Measurements from ENCODE around the gene OR4E1.
"Not testable (repeated sequence)": the region's sequence is repeated elsewhere in the genome, so short reads cannot be mapped to it uniquely, and the experiment has no call there.

The OR4E1 gene, protein sequence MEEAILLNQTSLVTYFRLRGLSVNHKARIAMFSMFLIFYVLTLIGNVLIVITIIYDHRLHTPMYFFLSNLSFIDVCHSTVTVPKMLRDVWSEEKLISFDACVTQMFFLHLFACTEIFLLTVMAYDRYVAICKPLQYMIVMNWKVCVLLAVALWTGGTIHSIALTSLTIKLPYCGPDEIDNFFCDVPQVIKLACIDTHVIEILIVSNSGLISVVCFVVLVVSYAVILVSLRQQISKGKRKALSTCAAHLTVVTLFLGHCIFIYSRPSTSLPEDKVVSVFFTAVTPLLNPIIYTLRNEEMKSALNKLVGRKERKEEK

DNA sequence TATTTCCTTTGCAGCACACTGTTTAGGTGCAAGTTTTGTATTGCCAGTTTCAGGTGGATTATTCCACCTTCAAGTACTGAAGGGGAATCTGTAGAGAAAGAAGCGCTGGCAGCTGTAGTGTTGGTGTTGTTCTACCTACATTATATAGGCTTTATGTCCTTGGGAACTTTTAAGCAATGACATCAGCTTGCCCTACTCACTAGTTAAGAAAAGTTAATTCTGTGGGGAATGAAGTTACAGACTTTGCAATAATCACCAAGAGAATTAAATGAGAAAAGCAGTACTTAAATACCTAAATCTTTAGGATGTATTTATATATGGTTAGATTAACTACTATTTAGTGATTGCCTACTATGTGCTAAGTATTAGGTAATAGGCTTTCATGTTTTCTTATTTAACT is at the start of gene OR4E1:
Gene OR4E1, minus strand, starts transcription at position 101 of the 400 bp plus-strand sequence. CDS start 2,883 bp downstream, outside the sequence.
- DNase-seq (ENCODE audit: low read depth in 2 of 2) = no peak

DNA sequence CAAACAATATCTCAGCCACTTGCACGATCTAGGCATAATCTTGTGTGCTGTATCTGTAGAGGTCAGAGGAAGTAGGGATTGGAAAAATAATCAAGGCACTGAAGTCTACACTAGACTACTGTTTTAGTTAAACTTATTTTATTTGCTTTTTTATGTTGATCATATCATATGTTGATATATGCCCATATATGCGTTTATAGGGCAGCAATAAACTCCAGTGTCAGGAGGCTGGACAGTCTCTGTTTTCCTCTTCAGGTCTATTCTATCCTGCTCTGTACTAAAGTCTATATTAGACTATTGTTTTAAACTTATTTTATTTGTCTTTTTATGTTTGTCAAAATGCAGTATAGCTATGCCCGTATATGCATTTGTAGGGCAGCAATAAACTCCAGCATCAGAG is 47.9 kb upstream of the OR4E1 start:
- no peak for DNase-seq (ENCODE audit: low read depth in 2 of 2)

DNA sequence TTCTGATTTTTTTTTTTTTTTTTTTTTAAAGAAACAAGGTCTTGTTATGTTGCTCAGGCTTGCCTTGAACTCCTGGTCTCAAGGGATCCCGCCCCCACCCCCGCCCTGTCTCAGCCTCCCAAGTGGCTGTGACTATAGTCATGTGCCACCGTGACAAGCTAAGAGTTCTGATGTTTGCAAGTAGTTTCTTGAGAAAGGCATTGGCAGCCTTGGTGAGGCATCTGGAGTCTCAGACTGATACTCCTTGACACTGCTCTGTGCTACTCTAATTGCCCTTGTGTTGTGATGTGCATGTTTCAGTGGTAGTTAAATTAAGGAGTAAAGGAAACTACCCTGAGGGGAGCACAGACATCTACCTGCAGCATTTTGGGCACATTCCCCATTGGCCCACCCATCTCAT is 46.2 kb upstream of the OR4E1 start:
- DNase-seq (ENCODE audit: low read depth in 2 of 2) = no peak

DNA sequence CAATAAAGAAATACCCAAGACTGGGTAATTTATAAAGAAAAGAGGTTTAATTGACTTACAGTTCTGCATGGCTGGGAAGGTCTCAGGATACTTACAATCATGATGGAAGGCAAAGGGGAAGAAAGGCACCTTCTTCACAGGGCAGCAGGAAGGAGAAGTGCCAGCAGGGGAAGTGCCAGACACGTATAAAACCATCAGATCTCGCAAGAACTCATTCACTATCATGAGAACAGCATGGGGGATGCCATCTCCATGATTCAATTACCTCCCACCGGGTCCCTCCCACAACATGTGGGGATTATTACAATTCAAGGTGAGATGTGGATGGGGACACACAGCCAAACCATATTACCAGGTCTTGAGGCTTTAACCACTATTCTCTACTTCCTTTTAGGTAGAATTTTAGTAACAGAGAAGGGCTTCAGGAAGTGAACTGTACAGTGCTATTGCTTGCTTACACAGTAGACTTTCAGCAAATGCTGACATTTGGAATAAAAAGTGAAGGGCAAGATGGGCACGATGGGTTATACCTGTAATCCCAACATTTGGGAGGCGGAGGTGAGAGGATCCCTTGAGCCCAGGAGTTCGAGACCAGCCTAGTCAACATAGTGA is 40.8 kb upstream of the OR4E1 start:
- DNase-seq (ENCODE audit: low read depth in 2 of 2) = no peak

DNA sequence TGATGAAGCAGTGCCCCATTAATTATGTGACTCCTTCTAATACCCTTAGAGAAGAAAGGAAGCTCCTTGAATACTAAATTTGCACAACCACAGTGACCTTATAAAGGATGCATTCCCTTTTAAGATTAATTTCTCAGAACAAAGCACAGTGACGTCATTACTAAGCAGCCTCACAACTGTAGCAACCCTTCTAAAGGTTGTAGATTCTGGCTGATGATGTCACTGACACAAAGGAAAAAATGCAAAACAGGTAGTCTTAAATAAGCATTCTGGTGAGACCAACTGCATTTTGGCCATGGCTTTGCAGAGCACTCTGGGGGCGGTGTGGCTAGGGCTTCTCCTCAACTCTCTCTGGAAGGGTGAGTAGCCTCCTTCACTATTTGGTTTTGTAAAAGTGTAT is 38.4 kb upstream of the OR4E1 start:
- DNase-seq (ENCODE audit: low read depth in 2 of 2) = no peak

DNA sequence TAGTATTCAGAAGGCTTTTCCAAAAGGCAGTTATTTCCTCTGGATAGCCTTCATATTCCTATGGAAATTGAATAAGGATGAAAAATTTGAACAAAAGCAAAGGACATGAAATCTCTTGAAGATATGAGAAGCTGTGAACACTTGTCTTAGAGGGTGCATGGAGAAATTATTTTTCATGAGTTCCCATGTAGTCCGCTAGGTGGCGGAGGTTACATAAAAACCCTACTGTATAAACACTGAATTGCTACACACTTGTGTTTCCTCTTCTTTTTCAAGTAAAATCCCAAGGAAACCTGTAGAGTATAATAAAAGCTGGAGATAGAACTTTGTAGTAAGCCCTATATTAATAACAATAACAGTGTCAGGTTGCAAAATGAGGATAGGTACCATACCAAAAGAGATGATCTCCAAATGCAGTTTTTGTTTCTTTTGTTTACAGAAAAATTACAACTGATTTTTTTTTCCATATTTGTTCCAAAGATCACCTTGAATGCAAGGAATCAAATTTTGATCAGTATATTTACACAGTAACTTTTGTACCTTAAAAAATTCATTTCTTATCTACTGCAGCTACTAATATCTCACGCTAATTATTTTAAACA is 37.8 kb upstream of the OR4E1 start:
- no peak for DNase-seq (ENCODE audit: low read depth in 2 of 2)

DNA sequence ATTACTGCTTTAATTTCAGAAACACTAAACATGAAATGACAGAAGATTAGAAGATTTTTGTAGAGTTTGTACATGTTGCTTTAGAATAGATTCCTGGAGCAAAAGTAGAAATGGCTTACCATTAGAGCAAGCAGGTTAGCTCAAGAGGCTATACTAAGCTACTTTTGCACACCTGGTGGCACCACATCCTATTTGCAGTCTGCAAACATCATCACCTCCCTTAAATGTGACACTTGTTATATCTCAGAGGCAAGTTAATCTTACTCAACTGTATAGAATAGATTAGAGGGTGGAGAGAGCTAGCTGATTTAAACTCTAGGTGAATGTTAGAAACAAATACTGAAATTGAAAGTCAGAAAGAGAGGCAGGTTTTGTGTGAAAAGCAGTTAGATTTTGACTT is 30.7 kb upstream of the OR4E1 start:
- no peak for DNase-seq (ENCODE audit: low read depth in 2 of 2)

DNA sequence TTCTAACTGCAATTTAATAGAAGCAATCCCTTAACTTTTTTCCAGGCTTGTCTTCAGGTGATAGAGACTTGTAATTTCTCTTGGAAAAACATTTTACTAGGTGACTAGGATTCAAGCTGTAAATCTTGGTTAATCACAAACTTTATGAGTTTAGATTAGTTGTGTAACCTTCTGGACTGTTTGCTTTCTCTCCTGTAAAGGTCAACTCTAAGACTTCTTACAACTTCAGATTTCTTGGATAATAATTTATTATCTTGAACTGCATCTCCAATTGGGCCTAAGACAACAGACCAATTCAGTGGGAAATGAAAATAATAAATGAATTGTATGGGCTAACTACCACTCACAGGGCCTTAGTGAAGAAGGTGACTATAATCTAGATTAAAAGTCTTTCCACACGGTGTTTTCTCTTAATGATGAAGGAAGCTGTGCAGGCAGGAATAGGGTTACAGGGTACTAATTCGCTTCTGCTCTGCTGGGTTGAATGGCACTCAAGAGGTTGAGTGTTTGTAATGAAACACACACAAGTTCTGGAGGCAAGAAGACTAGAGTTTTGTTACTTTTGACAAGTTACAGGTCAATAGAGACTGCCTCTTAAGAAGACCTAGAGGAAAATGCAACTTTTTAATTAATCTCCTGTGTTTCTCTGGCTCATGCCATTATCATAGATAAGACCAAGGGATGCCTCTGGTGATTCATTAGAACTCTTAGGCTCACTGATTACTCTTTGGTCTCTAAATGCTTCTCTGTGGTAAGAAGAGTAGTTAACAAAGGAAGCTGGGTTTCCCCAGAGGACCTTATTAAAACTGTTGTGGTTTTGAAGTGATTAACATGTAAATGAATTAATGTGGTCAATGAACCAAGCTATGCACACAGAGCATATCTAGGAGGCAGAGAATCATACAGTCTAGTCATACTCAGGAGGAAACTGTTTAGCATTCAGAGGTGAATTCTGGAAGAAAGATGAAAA is 30.0 kb upstream of the OR4E1 start:
- DNase-seq (ENCODE audit: low read depth in 2 of 2) = no peak

DNA sequence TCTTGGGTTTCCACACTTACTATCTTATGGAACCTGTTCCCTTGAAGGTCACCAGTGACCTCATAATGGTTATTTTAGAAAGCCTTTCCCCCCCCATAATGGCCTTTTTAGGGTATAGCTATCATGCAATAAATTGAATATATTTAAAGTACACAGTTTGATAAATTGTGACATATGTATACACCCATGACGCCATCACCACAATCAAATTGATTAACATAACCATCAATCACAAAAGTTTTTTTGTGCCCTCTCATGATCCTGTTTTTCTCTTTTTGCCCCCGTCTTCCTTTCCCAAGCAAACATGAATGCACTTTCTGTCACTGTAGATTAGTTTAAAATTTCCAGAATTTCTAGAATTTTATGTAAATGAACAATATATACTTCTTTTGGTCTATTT is 28.7 kb upstream of the OR4E1 start:
- DNase-seq (ENCODE audit: low read depth in 2 of 2) = no peak

DNA sequence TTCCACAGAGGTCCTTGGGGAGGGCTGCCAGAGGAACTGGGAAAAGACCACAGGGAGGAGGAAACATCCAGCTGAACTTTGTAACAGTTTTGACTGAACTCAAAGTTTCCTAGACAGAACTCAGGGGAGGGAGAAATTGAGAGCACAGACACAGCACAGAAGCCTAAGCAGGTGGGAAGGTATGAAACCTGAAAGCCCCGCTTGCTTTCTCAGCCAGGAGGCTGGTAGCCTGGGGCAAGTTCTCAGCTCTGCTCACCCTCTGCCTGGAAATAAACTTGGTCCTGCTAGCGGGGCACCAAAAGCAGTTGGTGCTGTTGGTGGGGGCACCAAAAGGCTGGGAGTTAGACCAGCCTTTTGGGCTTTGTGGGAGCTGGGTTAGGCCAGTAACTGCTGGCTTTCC is 25.9 kb upstream of the OR4E1 start:
- DNase-seq (ENCODE audit: low read depth in 2 of 2) = no peak

DNA sequence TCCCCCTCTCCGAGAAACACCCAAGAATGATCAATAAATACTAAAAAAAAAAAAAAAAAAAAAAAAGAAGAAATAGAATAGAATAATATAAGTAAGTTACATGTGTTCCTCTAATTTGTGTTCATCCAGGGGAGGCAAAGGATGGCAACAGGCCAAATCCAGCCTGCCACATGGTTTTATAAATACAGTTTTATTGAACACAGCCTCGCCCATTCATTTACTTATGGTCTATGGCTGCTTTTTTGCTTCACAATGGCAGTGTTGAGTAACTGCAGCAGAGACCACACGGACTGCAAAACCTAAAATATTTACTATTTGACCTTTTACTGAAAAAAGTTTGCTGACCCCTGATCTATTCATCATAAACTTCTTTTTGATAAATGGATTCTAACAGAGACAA is 24.9 kb upstream of the OR4E1 start:
- DNase-seq (ENCODE audit: low read depth in 2 of 2) = not testable (repeated sequence)

DNA sequence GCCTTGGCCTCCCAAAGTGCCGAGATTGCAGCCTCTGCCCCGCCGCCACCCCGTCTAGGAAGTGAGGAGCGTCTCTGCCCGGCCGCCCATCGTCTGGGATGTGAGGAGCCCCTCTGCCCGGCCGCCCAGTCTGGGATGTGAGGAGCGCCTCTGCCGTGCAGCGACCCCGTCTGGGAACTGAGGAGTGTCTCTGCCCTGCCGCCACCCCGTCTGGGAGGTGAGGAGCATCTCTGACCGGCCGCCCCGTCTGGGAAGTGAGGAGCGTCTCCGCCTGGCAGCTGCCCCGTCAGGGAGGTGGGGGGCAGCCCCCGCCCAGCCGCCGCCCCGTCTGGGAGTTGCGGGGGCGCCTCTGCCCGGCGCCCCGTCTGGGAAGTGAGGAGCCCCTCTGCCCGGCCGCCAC is 24.0 kb upstream of the OR4E1 start:
- not testable (repeated sequence) for DNase-seq (ENCODE audit: low read depth in 2 of 2)

DNA sequence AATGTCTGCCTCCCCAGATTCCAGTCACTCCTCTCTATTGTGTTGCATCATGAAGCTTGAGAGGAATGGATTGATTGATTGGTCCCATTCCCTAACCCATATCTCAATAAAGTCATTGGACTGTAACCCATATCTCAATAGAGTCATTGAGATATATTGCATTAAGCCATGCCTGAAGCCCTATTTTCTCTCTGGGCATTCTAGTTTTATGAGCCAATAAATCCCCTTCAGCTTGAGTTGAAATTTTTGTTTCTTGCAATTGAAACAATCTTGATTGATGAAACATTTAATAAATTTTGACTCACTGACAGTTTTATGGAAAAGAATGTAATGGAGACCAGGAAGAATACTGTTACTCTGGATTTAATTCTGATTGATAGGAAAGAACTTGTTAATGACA is 20.8 kb upstream of the OR4E1 start:
- no peak for DNase-seq (ENCODE audit: low read depth in 2 of 2)

DNA sequence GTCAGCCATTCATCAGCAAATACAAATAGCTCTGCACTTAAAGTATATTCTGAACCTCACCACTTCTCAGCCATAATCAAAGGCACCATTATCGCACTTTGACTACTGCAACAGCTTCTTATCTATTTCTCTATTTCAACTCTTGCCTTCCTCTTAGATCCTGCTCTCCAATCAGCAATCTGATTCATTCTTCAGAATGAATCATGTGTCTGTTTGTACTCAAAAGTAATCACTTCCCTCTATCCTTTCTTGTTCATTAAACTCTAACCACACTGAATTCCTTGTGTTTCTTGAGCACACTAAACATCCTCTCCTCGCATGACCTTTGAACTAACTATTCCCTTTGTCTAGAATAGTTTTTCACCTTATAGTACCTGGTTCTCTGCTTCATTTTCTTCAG is 12.8 kb upstream of the OR4E1 start:
- DNase-seq (ENCODE audit: low read depth in 2 of 2) = no peak

DNA sequence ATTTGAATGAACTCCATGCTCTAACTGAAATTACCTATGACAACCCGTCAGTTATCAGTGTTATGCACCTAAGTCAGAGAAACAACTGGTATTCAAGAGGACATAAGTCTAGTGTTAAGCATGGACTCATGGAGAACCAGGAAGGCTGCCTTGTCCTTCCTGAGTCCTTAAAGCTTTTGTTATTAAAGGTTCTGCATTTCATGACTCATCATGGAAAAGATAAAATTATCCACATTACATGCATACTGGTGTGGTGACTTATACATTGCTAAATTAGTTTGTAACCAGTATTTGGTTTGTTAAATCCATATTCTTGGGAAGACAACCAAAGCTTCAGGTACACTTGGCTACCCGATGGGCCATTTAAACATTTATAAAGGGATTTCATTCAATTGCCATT is 6.5 kb upstream of the OR4E1 start:
- no peak for DNase-seq (ENCODE audit: low read depth in 2 of 2)

DNA sequence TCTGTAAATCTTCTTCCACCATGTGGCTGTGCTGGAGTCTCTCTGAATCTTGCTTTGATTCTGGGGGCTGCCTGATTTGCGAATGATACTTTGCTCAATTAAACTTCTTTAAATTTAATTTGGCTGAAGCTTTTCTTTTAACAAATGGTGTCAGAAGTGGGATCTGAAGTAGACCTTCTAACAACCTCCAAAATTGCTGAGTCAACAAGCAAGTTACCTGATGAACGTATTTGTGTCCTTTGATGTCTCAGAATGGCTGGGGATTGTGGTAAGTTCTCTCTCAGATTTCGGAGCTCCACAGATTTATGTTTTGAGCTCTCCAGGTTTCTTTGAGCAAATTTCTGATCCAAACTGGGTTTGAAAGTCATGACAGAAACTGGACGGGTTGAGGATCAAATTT is 1.9 kb upstream of the OR4E1 start:
- no peak for DNase-seq (ENCODE audit: low read depth in 2 of 2)

DNA sequence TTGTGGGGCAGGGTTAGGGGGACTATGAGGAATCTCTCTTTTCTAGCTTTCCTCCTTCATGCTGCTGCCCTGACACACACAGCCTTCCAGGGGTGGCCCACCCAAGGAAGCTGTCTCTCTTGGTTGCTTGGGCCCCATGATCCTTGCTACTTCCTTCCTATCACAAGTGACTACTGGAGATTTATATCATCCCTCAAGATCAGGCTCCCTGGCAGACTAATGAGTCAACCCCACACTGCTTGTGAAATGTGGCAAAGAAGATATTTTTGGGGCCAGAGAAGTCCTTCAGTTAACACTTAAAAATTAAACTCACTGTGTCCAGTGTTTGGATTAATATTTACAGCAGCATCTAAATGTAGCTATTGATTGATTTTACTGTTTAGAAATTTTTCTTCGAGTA is 1.5 kb downstream of the OR4E1 start:
- no peak for DNase-seq (ENCODE audit: low read depth in 2 of 2)

DNA sequence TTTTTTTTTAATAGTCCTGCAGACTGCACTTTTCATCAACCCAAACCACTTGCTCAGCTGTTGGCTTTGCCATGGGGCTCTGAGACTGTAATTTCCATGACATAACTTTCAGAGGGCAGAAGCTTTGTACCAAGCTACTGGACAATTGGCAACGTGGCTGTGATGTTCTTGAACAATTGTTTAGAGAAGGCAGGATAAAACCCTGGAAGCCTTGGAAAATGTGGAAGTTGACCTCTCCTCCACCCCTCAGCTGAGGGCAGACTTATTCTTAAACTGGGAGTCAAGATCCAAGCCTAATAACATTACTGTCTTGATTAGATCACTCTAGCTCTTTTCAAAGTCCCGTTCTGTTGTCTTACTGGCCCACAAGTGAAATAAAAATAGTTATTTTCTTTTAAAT is 2.2 kb downstream of the OR4E1 start:
- no peak for DNase-seq (ENCODE audit: low read depth in 2 of 2)

DNA sequence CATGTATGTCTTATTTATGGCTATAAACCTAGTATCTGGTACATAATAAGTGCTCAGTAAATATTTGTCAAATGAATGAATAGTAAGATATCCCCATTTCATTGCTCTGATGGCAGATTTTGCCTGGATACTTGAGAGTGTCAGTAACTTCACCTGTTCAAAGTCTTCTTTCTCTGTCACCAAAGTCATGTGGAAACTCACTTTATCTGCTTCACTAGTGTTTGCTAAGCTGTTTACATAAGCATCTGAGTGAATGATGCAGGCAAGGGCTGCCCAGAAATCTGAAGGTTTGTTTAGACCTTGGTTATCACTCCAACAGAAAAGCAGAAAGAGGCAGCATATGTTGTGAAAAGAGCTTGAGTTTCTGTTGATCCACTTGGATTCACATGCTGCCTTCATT is 4.3 kb downstream of the OR4E1 start:
- DNase-seq (ENCODE audit: low read depth in 2 of 2) = no peak

DNA sequence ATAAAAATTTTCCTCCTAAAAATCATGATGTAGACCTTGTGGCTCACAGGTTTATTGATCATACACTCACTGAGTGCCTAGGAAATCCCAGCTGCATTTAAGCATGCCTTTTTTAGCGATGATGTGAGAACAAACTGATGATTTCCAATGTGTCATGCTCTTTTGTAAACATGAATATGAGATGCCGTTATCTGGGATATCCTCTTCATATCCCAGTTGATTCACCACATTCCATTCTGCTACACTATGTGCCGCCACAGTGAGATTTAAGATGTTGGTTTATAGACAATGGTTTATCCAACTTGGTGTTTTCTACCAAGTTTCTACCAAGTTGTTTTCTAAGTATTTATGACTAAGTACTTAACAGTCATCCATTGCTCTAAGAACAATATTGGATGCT is 5.2 kb downstream of the OR4E1 start:
- no peak for DNase-seq (ENCODE audit: low read depth in 2 of 2)

DNA sequence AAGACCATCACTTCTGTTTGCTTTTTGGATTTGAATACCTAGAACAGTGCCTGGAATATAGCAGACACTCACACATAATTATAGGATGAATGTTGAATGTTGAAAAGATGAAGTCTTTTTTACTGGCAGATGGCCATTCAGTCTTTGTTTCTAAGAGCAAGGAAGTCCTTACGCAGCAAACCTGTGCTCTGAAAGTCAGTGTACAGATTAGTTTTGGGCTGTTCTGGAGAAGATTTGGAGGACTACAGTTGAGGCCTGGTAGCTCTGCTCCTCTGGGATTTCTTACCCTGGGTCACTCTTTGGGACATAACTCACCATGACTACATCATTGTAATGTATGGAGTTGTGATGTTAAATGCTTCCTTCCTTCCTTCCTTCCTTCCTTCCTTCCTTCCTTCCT is 16.6 kb downstream of the OR4E1 start:
- no peak for DNase-seq (ENCODE audit: low read depth in 2 of 2)

DNA sequence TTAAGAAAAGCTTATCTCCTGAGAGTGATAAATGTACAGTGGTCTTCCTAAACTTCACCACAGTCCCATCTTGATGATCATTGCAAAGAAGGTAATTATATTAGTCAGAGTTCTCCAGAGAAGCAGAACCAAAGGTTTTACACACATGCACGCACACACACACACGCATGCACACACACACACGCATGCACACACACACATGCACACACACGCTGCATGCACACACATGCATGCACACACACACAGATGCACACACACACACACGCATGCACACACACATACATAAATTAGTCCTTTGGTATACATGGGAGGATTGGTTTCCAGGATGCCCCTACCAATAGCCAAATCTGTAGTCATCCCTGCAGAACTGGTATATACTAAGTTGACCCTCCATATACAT is 19.4 kb downstream of the OR4E1 start:
- no peak for DNase-seq (ENCODE audit: low read depth in 2 of 2)

Data from stimulated activated CD8-positive, alpha-beta memory T cell treated with anti-CD3 and anti-CD28 coated beads, Interleukin-2, amount 100 ng/mL, for 1 hour (primary cell).